Fibroblast of peridontal ligament (primary cell): ENCODE measurements around the gene PCNA.
"Not testable (repeated sequence)": the region's sequence is repeated elsewhere in the genome, so short reads cannot be mapped to it uniquely, and the experiment has no call there.

Experiments used
- DNase-seq: peaks from one replicate; pipeline ENCODE4 v3.0.0-alpha.2; 2010; ENCODE audit errors: extremely low read depth

The PCNA gene

GRCh38 chr20:5099009-5099408 is 20.7 kb downstream of the PCNA start:
- not testable (repeated sequence) for DNase-seq

GRCh38 chr20:5096463-5096862 is 23.3 kb downstream of the PCNA start:
- no peak for DNase-seq

DNA sequence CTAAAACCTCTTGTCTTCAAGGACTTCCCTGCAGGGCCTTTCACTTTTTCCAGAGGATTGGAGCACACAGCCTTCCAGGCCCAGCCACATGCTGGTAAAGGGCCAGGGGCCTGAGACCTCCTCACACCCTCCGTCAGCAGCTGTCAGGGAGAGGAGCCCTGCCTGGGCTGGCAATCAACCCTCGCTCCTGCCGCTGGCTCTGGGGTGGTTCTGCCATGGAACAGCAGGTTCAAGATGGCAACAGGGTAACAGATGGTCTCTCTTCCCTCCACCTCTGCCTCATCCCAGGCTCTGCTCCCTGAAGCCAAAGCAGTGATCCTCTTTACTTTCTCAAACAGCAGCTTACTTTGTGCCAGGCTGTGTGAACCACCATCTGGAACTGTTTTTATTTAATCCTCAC is 23.8 kb downstream of the PCNA start:
- no peak for DNase-seq

DNA sequence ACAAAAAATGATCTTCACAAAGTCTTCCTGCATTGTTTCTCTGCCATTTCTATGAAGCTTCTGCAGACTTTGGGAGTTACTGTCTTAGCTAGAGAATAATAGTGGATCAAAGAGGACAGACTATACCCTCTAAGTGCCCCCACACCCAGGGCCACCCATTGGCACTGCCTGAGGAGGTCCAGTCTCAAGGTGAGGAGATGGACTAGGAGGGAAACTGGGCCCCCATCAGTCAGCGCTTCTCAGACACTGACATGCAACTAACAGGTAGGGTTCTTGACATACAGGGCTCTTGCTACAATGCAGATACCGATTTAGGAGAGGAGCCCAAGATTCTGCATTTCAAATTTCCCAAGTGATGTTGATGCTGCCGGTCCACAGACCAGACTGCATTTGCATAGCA is 24.3 kb downstream of the PCNA start:
- no peak for DNase-seq

- no peak for DNase-seq
Observed at GRCh38 chr20:5092765-5093339, 26.9 kb downstream of the PCNA start.

DNA sequence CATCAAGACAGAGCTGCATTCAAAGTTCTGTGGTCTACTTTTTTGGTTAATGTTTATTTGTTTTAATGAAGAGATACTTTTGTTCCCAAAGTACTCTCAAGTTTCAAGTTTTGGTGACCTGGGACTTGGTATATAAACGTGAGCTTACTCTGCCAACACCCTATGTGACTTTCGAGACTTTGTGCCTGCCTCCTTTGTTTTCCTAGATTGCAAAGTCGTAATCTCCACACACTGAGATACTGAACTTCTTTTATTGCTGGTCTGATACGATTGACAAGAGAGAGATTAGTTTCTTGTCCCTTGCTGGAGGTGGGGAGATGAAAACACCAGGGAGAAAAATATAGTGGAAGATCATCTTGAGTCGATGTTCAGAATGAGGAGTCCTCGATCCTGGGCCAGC is 27.9 kb downstream of the PCNA start:
- DNase-seq: no peak

DNA sequence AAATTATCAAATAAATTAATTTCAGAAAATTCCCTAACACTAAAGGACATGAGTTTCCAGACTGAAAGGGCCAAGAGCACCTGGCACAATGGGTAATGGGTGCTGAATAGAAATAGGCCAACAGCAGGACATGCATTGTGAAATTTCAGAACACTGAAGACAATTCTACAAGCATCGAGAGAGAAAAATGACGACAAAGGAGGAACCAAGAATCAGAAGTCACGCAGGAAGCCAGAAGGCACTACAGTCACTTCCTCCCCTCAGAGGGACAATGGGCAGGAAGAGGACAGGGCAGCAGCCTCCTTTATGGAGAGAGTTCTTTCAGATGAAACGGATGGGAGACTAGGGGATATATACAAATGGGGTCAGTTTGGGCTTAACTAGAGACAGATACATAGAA is 29.6 kb downstream of the PCNA start:
- DNase-seq: no peak

DNA sequence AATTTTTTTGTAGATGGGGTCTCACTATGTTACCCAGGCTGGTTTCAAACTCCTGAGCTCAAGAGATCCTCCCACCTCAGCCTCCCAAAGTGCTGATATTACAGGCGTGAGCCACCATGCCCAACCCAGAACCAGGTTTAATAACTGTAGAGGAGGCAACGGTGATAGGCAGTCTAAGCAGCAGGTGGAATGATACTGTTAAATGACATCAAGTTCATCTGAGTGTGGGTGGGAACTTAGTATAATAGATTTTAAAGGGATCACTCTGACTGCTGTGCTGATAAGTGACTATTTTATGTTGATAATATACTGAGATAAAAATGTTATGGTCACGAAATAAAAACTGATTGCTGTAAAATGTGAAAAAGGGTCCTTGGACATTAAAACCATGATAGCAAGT is 31.1 kb downstream of the PCNA start:
- DNase-seq: no peak

GRCh38 chr20:5085380-5085779 is 34.4 kb downstream of the PCNA start:
- no peak for DNase-seq

- DNase-seq: peak; percentile 88
Observed at GRCh38 chr20:5080384-5080877, 39.3 kb downstream of the PCNA start.

DNA sequence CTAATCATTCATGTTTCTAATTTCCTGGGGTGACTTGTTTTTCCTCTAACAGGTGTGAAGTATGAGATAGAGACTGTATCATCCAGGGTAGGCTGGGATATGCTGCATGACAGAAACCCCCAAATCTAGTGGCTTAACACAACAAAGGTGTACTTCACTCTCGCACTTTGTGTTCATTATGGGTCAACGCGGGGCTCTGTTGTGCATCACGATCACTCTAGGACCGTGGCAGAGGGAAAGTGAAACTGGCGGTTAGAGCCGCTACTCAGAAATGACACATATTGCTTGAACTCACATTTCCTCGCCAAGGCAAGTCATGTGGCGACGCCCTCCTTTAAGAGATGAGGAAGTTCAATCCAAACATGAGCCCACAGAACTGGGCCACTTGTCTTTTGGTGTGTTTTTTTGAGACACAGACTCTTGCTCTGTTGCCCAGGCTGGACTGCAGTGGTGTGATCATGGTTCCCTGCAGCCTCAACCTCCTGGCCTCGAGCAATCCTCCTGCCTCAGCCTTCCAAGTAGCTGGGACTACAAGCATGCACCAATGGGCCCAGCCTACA is 41.3 kb downstream of the PCNA start:
- DNase-seq: peak; percentile 35

- no peak for DNase-seq
Observed at GRCh38 chr20:5077761-5078387, 41.9 kb downstream of the PCNA start.

GRCh38 chr20:5076913-5077312 is 42.8 kb downstream of the PCNA start:
- not testable (repeated sequence) for DNase-seq

GRCh38 chr20:5074232-5074674 is 45.5 kb downstream of the PCNA start:
- DNase-seq: no peak

- DNase-seq: no peak
Observed at GRCh38 chr20:5073660-5074231, 46.0 kb downstream of the PCNA start.

GRCh38 chr20:5072756-5073659 is 46.8 kb downstream of the PCNA start:
- DNase-seq: peak; percentile 70

DNA sequence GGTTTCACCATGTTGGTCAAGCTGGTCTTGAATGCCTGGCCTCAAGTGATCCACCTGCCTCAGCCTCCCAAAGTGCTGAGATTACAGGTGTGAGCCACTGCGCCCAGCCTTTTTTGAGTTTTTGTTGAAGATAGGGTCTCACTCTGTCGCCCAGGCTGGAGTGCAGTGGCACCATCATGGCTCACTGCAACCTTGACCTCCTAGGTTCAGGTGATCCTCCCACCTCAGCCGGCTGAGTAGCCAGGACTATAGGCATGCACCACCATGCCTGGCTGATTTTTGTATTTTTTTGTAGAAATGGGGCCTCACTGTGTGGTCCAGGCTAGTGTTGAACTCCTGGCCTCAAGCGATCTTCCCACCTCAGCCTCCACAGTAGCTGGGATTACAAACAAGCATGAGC is 47.8 kb downstream of the PCNA start:
- DNase-seq: not testable (repeated sequence)

GRCh38 chr20:5070570-5070969 is 49.2 kb downstream of the PCNA start:
- DNase-seq: no peak

DNA sequence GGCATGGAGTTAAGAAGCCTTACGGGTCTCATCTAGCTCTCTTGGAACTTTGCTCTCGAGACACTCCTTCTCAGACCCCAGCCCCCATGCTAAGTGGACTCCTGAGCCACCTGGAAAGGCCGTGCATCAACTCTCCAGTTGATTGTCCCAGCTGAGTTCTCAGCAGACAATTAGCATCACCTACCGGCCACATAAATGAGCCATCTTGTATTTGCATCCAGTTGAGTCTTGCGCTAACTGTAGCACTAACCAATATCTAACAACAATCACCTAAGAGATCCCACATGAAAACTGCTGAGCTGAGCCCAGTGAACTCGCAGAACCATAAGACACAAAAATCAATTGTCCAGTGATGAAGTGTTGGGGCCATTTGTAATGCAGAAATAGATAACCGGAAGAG is 49.7 kb downstream of the PCNA start:
- DNase-seq: no peak

DNA sequence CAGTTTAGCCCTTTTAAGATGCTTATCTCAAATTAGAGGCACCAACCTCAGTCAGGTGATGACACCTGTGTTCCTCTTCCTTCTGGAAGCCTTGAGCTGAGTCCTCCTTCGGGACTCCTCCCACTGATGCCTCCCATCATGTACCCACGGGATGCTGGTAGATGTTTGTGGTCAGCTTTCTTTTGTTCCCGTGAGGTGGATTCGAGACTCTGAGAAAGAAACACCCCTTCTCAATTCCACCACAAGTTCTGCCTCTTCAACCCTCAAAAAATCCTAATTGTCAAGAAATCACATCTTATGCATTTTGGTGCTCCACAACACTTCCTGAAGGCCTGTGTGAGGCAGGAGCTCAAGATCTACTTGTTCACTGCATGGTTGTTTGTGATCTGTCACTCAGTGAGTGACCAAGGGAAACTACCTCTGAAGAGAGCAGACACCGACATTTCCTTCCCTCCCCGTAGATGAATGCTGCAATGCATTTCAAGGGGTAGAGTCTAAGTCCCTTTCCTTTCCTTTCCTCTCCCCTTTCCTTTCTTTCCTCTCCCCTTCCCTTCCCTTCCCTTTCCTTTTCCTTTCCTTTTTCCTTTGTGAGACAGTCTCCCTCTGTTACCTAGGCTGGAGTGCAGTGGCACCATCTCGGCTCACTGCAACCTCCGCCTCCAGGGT is 50.5 kb downstream of the PCNA start:
- no peak for DNase-seq

GRCh38 chr20:5067877-5068645 is 51.7 kb downstream of the PCNA start:
- DNase-seq: no peak
